ENCODE results near the gene CFAP65. TPM values are rescaled to one million over a fixed set of nuclear protein-coding genes. Genes with fewer than 3 reads are reported as not detected.

CFAP65 gene
- total and polyA plus RNA-seq, 9 of the 15 experiments (the other 6 are each of a cell fraction or from before 2014, with no cell fraction given), result not detected

DNA sequence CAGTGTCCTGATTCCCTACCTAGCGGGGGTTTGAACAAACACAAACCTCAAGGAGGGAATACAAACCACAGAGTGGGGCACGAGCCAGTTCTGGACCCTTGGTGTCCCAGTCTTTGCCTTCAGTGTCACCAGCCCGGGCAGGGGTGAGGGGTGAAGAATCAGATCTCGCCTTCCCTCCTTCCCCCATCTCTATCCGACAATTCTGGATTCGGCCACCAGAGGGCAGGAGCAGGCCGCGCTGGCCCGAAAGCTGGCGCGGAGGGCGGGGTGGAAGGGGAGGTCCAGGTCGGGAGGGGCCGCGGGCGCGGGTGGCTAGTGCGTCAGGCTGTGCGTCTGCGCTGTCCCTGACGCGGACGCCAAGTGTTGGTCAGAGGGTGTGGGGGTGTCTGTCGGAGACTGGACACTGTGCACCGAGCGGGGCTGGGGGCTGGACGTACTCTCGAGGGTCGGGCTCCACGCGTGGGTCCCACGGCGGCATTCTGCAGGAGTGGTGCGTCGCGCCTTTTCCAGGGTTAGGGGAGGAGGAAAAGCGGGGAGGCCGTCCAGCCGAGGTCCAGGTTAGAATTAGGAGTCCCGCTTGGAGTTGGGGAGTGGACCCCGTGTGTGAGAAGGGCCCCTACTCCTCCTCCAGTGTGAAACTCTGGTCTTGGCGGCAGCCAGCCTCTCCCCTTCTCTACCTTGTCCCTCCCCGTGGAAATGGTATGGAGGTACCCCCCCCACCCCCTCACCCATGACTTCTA is 45.2 kb downstream of the CFAP65 start (continued):
- TF ChIP-seq ZC3H4 (CRISPR knock-in tag; IDR thresholded peaks at IDR 0.05; ENCODE audit: borderline replicate concordance) (no peak), ZNF75A (CRISPR knock-in tag; IDR thresholded peaks at IDR 0.05) (no peak), FUS (optimal IDR thresholded peaks at IDR 0.05; ENCODE audit: low read depth, low read length) (no peak), NCOA4 (IDR thresholded peaks at IDR 0.05; ENCODE audit: partially characterized antibody) (no peak), GATA2 (CRISPR knock-in tag; IDR thresholded peaks at IDR 0.05) (no peak), ETV5 (CRISPR knock-in tag; IDR thresholded peaks at IDR 0.05; ENCODE audit: low read depth) (no peak), EGR1 (conservative IDR thresholded peaks at IDR 0.05) (peak; percentile 74), ESRRB (CRISPR knock-in tag; IDR thresholded peaks at IDR 0.05; ENCODE audit: borderline replicate concordance) (no peak), ZBTB7A (IDR thresholded peaks at IDR 0.05; ENCODE audit: borderline replicate concordance, control insufficient read depth, low read depth, low read length) (no peak), SNIP1 (IDR thresholded peaks at IDR 0.05; ENCODE audit: low read depth) (no peak), ZKSCAN8 (CRISPR knock-in tag; IDR thresholded peaks at IDR 0.05) (no peak), SP2 (IDR thresholded peaks at IDR 0.05; ENCODE audit: extremely low read depth, low read depth, low read length, poor library complexity, severe bottlenecking) (no peak)
- TF ChIP-seq, protein P1, sequence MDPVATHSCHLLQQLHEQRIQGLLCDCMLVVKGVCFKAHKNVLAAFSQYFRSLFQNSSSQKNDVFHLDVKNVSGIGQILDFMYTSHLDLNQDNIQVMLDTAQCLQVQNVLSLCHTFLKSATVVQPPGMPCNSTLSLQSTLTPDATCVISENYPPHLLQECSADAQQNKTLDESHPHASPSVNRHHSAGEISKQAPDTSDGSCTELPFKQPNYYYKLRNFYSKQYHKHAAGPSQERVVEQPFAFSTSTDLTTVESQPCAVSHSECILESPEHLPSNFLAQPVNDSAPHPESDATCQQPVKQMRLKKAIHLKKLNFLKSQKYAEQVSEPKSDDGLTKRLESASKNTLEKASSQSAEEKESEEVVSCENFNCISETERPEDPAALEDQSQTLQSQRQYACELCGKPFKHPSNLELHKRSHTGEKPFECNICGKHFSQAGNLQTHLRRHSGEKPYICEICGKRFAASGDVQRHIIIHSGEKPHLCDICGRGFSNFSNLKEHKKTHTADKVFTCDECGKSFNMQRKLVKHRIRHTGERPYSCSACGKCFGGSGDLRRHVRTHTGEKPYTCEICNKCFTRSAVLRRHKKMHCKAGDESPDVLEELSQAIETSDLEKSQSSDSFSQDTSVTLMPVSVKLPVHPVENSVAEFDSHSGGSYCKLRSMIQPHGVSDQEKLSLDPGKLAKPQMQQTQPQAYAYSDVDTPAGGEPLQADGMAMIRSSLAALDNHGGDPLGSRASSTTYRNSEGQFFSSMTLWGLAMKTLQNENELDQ (CRISPR knock-in tag; IDR thresholded peaks at IDR 0.05; ENCODE audit: borderline replicate concordance), result no peak
- TF ChIP-seq, protein P2, sequence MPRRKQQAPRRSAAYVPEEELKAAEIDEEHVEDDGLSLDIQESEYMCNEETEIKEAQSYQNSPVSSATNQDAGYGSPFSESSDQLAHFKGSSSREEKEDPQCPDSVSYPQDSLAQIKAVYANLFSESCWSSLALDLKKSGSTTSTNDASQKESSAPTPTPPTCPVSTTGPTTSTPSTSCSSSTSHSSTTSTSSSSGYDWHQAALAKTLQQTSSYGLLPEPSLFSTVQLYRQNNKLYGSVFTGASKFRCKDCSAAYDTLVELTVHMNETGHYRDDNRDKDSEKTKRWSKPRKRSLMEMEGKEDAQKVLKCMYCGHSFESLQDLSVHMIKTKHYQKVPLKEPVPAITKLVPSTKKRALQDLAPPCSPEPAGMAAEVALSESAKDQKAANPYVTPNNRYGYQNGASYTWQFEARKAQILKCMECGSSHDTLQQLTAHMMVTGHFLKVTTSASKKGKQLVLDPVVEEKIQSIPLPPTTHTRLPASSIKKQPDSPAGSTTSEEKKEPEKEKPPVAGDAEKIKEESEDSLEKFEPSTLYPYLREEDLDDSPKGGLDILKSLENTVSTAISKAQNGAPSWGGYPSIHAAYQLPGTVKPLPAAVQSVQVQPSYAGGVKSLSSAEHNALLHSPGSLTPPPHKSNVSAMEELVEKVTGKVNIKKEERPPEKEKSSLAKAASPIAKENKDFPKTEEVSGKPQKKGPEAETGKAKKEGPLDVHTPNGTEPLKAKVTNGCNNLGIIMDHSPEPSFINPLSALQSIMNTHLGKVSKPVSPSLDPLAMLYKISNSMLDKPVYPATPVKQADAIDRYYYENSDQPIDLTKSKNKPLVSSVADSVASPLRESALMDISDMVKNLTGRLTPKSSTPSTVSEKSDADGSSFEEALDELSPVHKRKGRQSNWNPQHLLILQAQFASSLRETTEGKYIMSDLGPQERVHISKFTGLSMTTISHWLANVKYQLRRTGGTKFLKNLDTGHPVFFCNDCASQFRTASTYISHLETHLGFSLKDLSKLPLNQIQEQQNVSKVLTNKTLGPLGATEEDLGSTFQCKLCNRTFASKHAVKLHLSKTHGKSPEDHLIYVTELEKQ (CRISPR knock-in tag; IDR thresholded peaks at IDR 0.05), result no peak

Measured in K562 (cell line).